ENCODE measurements around the gene RND3. TPM values are rescaled to one million over a fixed set of nuclear protein-coding genes. Genes with fewer than 3 reads are reported as not detected.

RND3 gene
- total and polyA plus RNA-seq, 2 donors (not counting 1 experiment from before 2014, with no cell fraction given): not detected

- Histone ChIP-seq H2AFZ (ENCODE audit: insufficient read depth, low read depth, low read length, poor library complexity, severe bottlenecking) (no peak overlapping the region), H3K9ac (ENCODE audit: low read length) (no peak overlapping the region), H3K27ac (ENCODE audit: low read length in 2 of 2) (no peak overlapping the region), H3K4me3 (ENCODE audit: control extremely low read depth in 1 of 5, extremely low read depth in 1 of 5, insufficient read depth in 1 of 5, low read depth in 2 of 5, low read length in 4 of 5) (no peak overlapping the region), H3K9me3 (ENCODE audit: control extremely low read depth in 1 of 3, control insufficient read depth in 2 of 3, insufficient read depth in 1 of 3, low read length in 2 of 3) (peaks cover 0 to 5% (median 0%) of the 10 kb centered on the region in 3 donors), H3K4me1 (ENCODE audit: control insufficient read depth in 2 of 2, insufficient read depth in 2 of 2, low read length in 2 of 2) (no peaks in the 10 kb centered on the region), H4K20me1 (ENCODE audit: control insufficient read depth, insufficient read depth, low read length, poor library complexity, severe bottlenecking) (no peaks in the 10 kb centered on the region), H3K4me2 (replicated peaks; ENCODE audit: low read depth, low read length, poor library complexity, severe bottlenecking) (no peak overlapping the region), H3K27me3 (replicated peaks in 1 of 4; ENCODE audit: control extremely low read depth in 1 of 4, control insufficient read depth in 3 of 4, insufficient read depth in 4 of 4, low read length in 3 of 4) (no peaks in the 10 kb centered on the region), H3K36me3 (replicated peaks in 1 of 2; ENCODE audit: control extremely low read depth in 1 of 2, control insufficient read depth in 1 of 2, extremely low read depth in 1 of 2, insufficient read depth in 2 of 2, low read length in 1 of 2) (no peaks in the 10 kb centered on the region), H3K79me2 (ENCODE audit: control insufficient read depth, insufficient read depth, low read length) (no peaks in the 10 kb centered on the region)
- Mint-ChIP-seq H3K4me1 (no peaks in the 10 kb centered on the region), H3K9me3 (ENCODE audit: insufficient read depth) (peaks cover 6% of the 10 kb centered on the region), H3K27ac (no peak overlapping the region), H3K27me3 (no peaks in the 10 kb centered on the region), H3K4me3 (no peak overlapping the region)
- POLR2A ChIA-PET: no interaction called here
- ATAC-seq (ENCODE audit: low read depth): no peak
- CTCF ChIA-PET: no interaction called here
- 53% methylated on average over 11 of the region's 22 CpGs for WGBS (ENCODE audit: insufficient coverage)
- TF ChIP-seq, protein P1, sequence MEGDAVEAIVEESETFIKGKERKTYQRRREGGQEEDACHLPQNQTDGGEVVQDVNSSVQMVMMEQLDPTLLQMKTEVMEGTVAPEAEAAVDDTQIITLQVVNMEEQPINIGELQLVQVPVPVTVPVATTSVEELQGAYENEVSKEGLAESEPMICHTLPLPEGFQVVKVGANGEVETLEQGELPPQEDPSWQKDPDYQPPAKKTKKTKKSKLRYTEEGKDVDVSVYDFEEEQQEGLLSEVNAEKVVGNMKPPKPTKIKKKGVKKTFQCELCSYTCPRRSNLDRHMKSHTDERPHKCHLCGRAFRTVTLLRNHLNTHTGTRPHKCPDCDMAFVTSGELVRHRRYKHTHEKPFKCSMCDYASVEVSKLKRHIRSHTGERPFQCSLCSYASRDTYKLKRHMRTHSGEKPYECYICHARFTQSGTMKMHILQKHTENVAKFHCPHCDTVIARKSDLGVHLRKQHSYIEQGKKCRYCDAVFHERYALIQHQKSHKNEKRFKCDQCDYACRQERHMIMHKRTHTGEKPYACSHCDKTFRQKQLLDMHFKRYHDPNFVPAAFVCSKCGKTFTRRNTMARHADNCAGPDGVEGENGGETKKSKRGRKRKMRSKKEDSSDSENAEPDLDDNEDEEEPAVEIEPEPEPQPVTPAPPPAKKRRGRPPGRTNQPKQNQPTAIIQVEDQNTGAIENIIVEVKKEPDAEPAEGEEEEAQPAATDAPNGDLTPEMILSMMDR (IDR thresholded peaks at IDR 0.05): no peak
- TF ChIP-seq EZH2 (IDR thresholded peaks at IDR 0.05; ENCODE audit: borderline replicate concordance, insufficient read depth, low read depth, low read length, poor library complexity, severe bottlenecking): no peak
- no peak for DNase-seq
- intact Hi-C loops (cut with micrococcal nuclease): no loop called here
Measured at GRCh38 chr2:150425121-150425955, 62.1 kb downstream of the RND3 start.

DNA sequence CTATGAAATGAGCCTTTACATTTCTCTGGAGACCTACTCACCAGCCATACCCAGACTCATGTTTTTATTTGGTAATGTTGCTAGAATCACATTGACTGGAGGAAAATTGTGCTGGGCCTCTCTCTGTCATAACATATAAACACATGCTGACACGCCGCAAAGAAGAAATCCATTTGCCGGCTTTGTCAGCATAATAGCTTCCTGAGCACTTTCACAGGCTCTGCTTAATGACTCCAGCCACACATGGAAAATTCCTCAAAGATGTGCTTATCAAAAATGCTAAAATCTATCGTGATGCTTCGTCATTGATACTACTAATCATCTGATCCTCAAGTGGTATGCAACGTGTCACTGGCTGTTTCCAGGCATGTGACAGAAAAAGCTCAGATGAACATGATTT, 63.1 kb downstream of the RND3 start:
- Histone ChIP-seq H3K4me1 (ENCODE audit: control insufficient read depth in 2 of 2, insufficient read depth in 2 of 2, low read length in 2 of 2) (no peaks in the 10 kb centered on the region), H3K27ac (ENCODE audit: low read length in 2 of 2) (no peak overlapping the region), H2AFZ (ENCODE audit: insufficient read depth, low read depth, low read length, poor library complexity, severe bottlenecking) (no peak overlapping the region), H4K20me1 (ENCODE audit: control insufficient read depth, insufficient read depth, low read length, poor library complexity, severe bottlenecking) (no peaks in the 10 kb centered on the region), H3K4me3 (ENCODE audit: control extremely low read depth in 1 of 5, extremely low read depth in 1 of 5, insufficient read depth in 1 of 5, low read depth in 2 of 5, low read length in 4 of 5) (no peak overlapping the region), H3K27me3 (replicated peaks in 1 of 4; ENCODE audit: control extremely low read depth in 1 of 4, control insufficient read depth in 3 of 4, insufficient read depth in 4 of 4, low read length in 3 of 4) (no peaks in the 10 kb centered on the region), H3K9ac (ENCODE audit: low read length) (no peak overlapping the region), H3K4me2 (replicated peaks; ENCODE audit: low read depth, low read length, poor library complexity, severe bottlenecking) (no peak overlapping the region), H3K9me3 (ENCODE audit: control extremely low read depth in 1 of 3, control insufficient read depth in 2 of 3, insufficient read depth in 1 of 3, low read length in 2 of 3) (peaks cover 0 to 5% (median 0%) of the 10 kb centered on the region in 3 donors), H3K36me3 (replicated peaks in 1 of 2; ENCODE audit: control extremely low read depth in 1 of 2, control insufficient read depth in 1 of 2, extremely low read depth in 1 of 2, insufficient read depth in 2 of 2, low read length in 1 of 2) (no peaks in the 10 kb centered on the region), H3K79me2 (ENCODE audit: control insufficient read depth, insufficient read depth, low read length) (no peaks in the 10 kb centered on the region)
- DNase-seq (no peak), ATAC-seq (ENCODE audit: low read depth) (no peak)
- H3K9me3 Mint-ChIP-seq (ENCODE audit: insufficient read depth): peaks cover 6% of the 10 kb centered on the region
- H3K27ac Mint-ChIP-seq: no peak overlapping the region
- H3K4me3 Mint-ChIP-seq: no peak overlapping the region
- ChIA-PET CTCF (no interaction called here), POLR2A (no interaction called here)
- TF ChIP-seq, protein P1 (IDR thresholded peaks at IDR 0.05): no peak
- TF ChIP-seq EZH2 (IDR thresholded peaks at IDR 0.05; ENCODE audit: borderline replicate concordance, insufficient read depth, low read depth, low read length, poor library complexity, severe bottlenecking): no peak
- intact Hi-C loops (cut with micrococcal nuclease): no loop called here
- WGBS (ENCODE audit: insufficient coverage): 97% methylated on average over 3 of the region's 6 CpGs
- H3K27me3 Mint-ChIP-seq: no peaks in the 10 kb centered on the region
- no peaks in the 10 kb centered on the region for H3K4me1 Mint-ChIP-seq
